Liver (tissue), 3 donors: Measurements from ENCODE around the gene PGLYRP2.

Experiments
- ATF3 ChIP-seq: IDR thresholded peaks from 2 replicates; pipeline ENCODE4 v1.6.1; 2016; ENCODE audit warnings: antibody characterized with exemption
- CTCF ChIP-seq: fragments of 150-350 bp; IDR thresholded peaks from 2 replicates; pipeline ENCODE4 v1.5.1; 2017; ENCODE audit warnings: improper control_type of control experiment, low read depth, low read length; ENCODE audit not compliant: missing input control
- EGR1 ChIP-seq, 2 donors: IDR thresholded peaks; 2 replicates each; pipeline ENCODE4 v1.6.1; 2016 to 2018; ENCODE audit warnings: antibody characterized with exemption in 2 of 2, low read depth in 2 of 2
- GABPA ChIP-seq, 2 donors: IDR thresholded peaks in 1 of 2; conservative IDR thresholded peaks in 1 of 2; 2 replicates each; pipeline ENCODE4 v1.6.1; 2016; ENCODE audit warnings: antibody characterized with exemption in 2 of 2, mild to moderate bottlenecking in 1 of 2, moderate library complexity in 1 of 2
- JUND ChIP-seq, 2 donors: IDR thresholded peaks; 2 replicates each; pipeline ENCODE4 v1.6.1; 2016; ENCODE audit warnings: antibody characterized with exemption in 2 of 2
- RAD21 ChIP-seq, 2 donors: IDR thresholded peaks; 2 replicates each; pipeline ENCODE4 v1.6.1; 2016; ENCODE audit warnings: antibody characterized with exemption in 2 of 2, mild to moderate bottlenecking in 2 of 2
- REST ChIP-seq: IDR thresholded peaks from 2 replicates; pipeline ENCODE4 v1.6.1; 2016; ENCODE audit warnings: antibody characterized with exemption, mild to moderate bottlenecking
- RXRA ChIP-seq, 2 donors: IDR thresholded peaks; 2 replicates each; pipeline ENCODE4 v1.6.1; 2017 to 2018; ENCODE audit warnings: antibody characterized with exemption in 2 of 2, mild to moderate bottlenecking in 1 of 2
- SP1 ChIP-seq: IDR thresholded peaks from 2 replicates; pipeline ENCODE4 v1.6.1; 2018; ENCODE audit warnings: antibody characterized with exemption, mild to moderate bottlenecking
- TAF1 ChIP-seq: conservative IDR thresholded peaks from 2 replicates; pipeline ENCODE4 v1.6.1; 2016; ENCODE audit warnings: antibody characterized with exemption, mild to moderate bottlenecking
- YY1 ChIP-seq: IDR thresholded peaks from 2 replicates; pipeline ENCODE4 v1.6.1; 2016; ENCODE audit warnings: antibody characterized with exemption, mild to moderate bottlenecking
- ZBTB33 ChIP-seq: IDR thresholded peaks from 2 replicates; pipeline ENCODE4 v1.6.1; 2016; ENCODE audit warnings: antibody characterized with exemption
- donor health status: healthy.
- donor health status: healthy.

- TF ChIP-seq TAF1 (no peak), CTCF (no peak), ZBTB33 (no peak), RAD21 (IDR thresholded peaks at IDR 0.05) (no peak), ATF3 (no peak), SP1 (no peak), GABPA (IDR thresholded peaks at IDR 0.05 in 1 of 2, conservative IDR thresholded peaks at IDR 0.05 in 1 of 2) (no peak), YY1 (no peak), JUND (IDR thresholded peaks at IDR 0.05) (no peak), RXRA (IDR thresholded peaks at IDR 0.05) (no peak), REST (no peak), EGR1 (IDR thresholded peaks at IDR 0.05; ENCODE audit: low read depth in 2 of 2) (no peak)
Measured at GRCh38 chr19:15424692-15425272, 54.5 kb downstream of the PGLYRP2 start.
